DMS79 (cell line): Measurements from ENCODE around the gene AFAP1L2.

Source experiments
- DNase-seq: peaks from one replicate; lab custom pipeline; 2025; lab: John Stamatoyannopoulos, UW

AFAP1L2 gene

GRCh38 chr10:114290038-114290437 is 114.3 kb downstream of the AFAP1L2 start:
- no peak for DNase-seq

- no peak for DNase-seq
Observed at GRCh38 chr10:114289096-114289436, 115.2 kb downstream of the AFAP1L2 start.

GRCh38 chr10:114288424-114289095 is 115.7 kb downstream of the AFAP1L2 start:
- DNase-seq = no peak

GRCh38 chr10:114286921-114287320 is 117.4 kb downstream of the AFAP1L2 start:
- DNase-seq = no peak

- no peak for DNase-seq
Observed at GRCh38 chr10:114285961-114286441, 118.3 kb downstream of the AFAP1L2 start.

- DNase-seq = no peak
Observed at GRCh38 chr10:114284346-114285071, 119.8 kb downstream of the AFAP1L2 start.

- no peak for DNase-seq
Observed at GRCh38 chr10:114283535-114284234, 120.6 kb downstream of the AFAP1L2 start.

GRCh38 chr10:114283091-114283490 is 121.2 kb downstream of the AFAP1L2 start:
- DNase-seq = no peak

- no peak for DNase-seq
Observed at GRCh38 chr10:114282526-114282925, 121.8 kb downstream of the AFAP1L2 start.

GRCh38 chr10:114281461-114281860 is 122.8 kb downstream of the AFAP1L2 start:
- no peak for DNase-seq

GRCh38 chr10:114281006-114281405 is 123.3 kb downstream of the AFAP1L2 start:
- DNase-seq = no peak

GRCh38 chr10:114279901-114280644 is 124.2 kb downstream of the AFAP1L2 start:
- DNase-seq = no peak

GRCh38 chr10:114279289-114279688 is 125.0 kb downstream of the AFAP1L2 start:
- DNase-seq = no peak

GRCh38 chr10:114278884-114279191 is 125.5 kb downstream of the AFAP1L2 start:
- no peak for DNase-seq

GRCh38 chr10:114278140-114278883 is 126.0 kb downstream of the AFAP1L2 start:
- no peak for DNase-seq

- DNase-seq = no peak
Observed at GRCh38 chr10:114276671-114277070, 127.6 kb downstream of the AFAP1L2 start.

- no peak for DNase-seq
Observed at GRCh38 chr10:114276066-114276465, 128.2 kb downstream of the AFAP1L2 start.

- no peak for DNase-seq
Observed at GRCh38 chr10:114274616-114275453, 129.5 kb downstream of the AFAP1L2 start.

GRCh38 chr10:114273910-114274309 is 130.4 kb downstream of the AFAP1L2 start:
- DNase-seq = no peak

GRCh38 chr10:114272696-114273095 is 131.6 kb downstream of the AFAP1L2 start:
- no peak for DNase-seq

GRCh38 chr10:114271779-114272167 is 132.5 kb downstream of the AFAP1L2 start:
- no peak for DNase-seq
